ENCODE data around the gene EIF3D. TPM values are rescaled to one million over a fixed set of nuclear protein-coding genes. Genes with fewer than 3 reads are reported as not detected.
A peak's percentile ranks its signal among the peaks of the same experiment; 100 is the strongest.

The EIF3D gene
- total and polyA plus RNA-seq, 2 of the 13 experiments (the other 11 are each of a cell fraction or from before 2014, with no cell fraction given) = 118 to 274 TPM

DNA sequence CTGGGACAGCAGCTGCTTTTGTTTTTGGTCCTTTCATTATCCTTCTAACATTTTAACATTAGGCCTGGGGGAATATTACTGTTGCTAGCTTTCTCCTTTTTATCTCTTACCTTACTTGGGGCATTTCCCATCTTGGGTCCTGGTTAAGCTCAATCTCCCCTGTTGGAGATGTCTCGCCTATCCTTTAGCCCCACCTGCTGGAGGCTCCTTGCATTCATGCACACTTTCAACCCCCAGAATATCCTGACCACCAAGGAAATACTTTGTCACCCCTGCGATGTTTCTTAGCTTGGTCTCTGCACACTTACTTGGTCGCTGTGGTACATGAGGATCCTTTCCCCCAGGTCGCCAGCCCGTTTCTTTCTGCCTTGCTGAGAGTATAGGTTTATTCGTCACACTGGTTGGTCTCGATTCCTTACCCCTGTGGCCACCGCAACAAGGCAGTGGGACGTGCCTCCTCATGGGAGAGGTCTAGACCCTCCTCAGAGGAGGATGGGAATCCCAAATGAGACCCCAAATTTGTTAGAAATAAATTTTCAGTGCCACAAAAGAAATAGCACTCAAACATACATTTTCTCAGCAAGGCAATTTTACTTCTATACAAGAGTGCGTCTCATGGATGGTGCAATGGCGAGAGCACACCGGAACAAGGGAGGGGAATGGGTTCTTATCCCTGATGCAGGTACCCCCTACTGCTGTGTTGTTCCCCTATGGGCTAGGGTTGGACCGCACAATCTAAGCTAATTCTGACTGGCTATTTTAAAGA, 42.2 kb downstream of the EIF3D start (continued):
- TF ChIP-seq, protein P1, sequence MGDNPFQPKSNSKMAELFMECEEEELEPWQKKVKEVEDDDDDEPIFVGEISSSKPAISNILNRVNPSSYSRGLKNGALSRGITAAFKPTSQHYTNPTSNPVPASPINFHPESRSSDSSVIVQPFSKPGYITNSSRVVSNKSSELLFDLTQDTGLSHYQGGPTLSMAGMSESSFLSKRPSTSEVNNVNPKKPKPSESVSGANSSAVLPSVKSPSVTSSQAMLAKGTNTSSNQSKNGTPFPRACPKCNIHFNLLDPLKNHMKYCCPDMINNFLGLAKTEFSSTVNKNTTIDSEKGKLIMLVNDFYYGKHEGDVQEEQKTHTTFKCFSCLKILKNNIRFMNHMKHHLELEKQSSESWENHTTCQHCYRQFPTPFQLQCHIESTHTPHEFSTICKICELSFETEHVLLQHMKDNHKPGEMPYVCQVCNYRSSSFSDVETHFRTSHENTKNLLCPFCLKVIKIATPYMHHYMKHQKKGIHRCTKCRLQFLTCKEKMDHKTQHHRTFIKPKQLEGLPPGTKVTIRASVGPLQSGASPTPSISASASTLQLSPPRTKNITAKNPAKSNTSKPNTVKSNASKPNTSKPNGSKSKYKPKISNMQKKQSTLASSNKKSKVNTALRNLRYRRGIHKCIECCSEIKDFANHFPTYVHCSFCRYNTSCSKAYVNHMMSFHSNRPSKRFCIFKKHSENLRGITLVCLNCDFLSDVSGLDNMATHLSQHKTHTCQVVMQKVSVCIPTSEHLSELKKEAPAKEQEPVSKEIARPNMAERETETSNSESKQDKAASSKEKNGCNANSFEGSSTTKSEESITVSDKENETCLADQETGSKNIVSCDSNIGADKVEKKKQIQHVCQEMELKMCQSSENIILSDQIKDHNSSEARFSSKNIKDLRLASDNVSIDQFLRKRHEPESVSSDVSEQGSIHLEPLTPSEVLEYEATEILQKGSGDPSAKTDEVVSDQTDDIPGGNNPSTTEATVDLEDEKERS (CRISPR knock-in tag; IDR thresholded peaks at IDR 0.05) = no peak
- TF ChIP-seq SETDB1 (CRISPR knock-in tag; IDR thresholded peaks at IDR 0.05; ENCODE audit: borderline replicate concordance) (no peak), CREBL2 (CRISPR knock-in tag; IDR thresholded peaks at IDR 0.05; ENCODE audit: borderline replicate concordance) (no peak), POLR2AphosphoS5 (IDR thresholded peaks at IDR 0.05; ENCODE audit: low read depth, low read length) (0 out of 2 replicates have a peak, but pooled peaks have one; percentile 6), ZNF781 (CRISPR knock-in tag; IDR thresholded peaks at IDR 0.05; ENCODE audit: borderline replicate concordance, not compliant biosample characterization) (no peak), ZNF224 (CRISPR knock-in tag; IDR thresholded peaks at IDR 0.05) (no peak), KLF12 (CRISPR knock-in tag; IDR thresholded peaks at IDR 0.05; ENCODE audit: borderline replicate concordance) (no peak), KMT2B (CRISPR knock-in tag; IDR thresholded peaks at IDR 0.05) (no peak), RAD21 (CRISPR knock-in tag; IDR thresholded peaks at IDR 0.05) (peak; percentile 47; the same call in 1 of the 2 replicates), FOXP4 (CRISPR knock-in tag; IDR thresholded peaks at IDR 0.05) (no peak), ZBTB7A (CRISPR knock-in tag; IDR thresholded peaks at IDR 0.05) (no peak), TEAD3 (CRISPR knock-in tag; optimal IDR thresholded peaks at IDR 0.05; ENCODE audit: borderline replicate concordance) (peak; percentile 26), TRAFD1 (CRISPR knock-in tag; IDR thresholded peaks at IDR 0.05; ENCODE audit: borderline replicate concordance) (no peak), ZNF383 (CRISPR knock-in tag; IDR thresholded peaks at IDR 0.05; ENCODE audit: borderline replicate concordance) (no peak), ZNF605 (CRISPR knock-in tag; IDR thresholded peaks at IDR 0.05) (no peak), TBP (CRISPR knock-in tag; IDR thresholded peaks at IDR 0.05) (no peak), MED8 (CRISPR knock-in tag; IDR thresholded peaks at IDR 0.05; ENCODE audit: insufficient replicate concordance) (no peak), ZNF589 (CRISPR knock-in tag; conservative IDR thresholded peaks at IDR 0.05) (no peak), ZNF614 (CRISPR knock-in tag; IDR thresholded peaks at IDR 0.05; ENCODE audit: borderline replicate concordance) (no peak)
- TF ChIP-seq, protein P2, sequence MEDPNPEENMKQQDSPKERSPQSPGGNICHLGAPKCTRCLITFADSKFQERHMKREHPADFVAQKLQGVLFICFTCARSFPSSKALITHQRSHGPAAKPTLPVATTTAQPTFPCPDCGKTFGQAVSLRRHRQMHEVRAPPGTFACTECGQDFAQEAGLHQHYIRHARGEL (CRISPR knock-in tag; IDR thresholded peaks at IDR 0.05) = no peak
